IPS-18c (cell line): ENCODE measurements around the gene ANO1.

Source experiments
- H3K4me3 ChIP-seq: 2 replicates; pipeline ENCODE4 v1.7.0; 2013; ENCODE audit warnings: low read depth, mild to moderate bottlenecking, low read length, moderate library complexity; ENCODE audit not compliant: insufficient read depth
- H3K9me3 ChIP-seq: one replicate; pipeline ENCODE4 v1.6.1; 2013; ENCODE audit warnings: mild to moderate bottlenecking, low read length, moderate library complexity; ENCODE audit not compliant: control insufficient read depth, insufficient read depth

The ANO1 gene

DNA sequence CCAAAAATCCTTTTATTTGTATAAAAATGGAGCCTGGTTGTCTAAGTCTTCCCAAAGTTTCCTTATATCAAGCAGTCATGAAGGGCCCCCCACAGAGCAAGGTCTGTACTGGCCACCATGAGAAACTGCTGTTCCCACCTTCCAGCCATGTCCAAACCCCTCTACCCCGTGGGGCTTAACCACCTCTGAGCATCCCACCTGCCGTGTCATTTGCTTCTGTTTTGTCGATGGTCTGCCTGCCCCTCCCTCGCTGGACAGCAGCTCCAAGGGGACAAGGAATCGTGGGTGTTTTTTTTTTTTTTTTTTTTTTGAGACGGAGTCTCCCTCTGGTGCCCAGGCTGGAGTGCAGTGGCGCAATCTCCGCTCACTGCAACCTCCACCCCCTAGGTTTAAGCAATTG is 11.1 kb upstream of the ANO1 start:
- Histone ChIP-seq H3K4me3 (no peak overlapping the region), H3K9me3 (no peaks in the 10 kb centered on the region)

- Histone ChIP-seq H3K9me3 (no peaks in the 10 kb centered on the region), H3K4me3 (no peak overlapping the region)
Measured at GRCh38 chr11:70067591-70068341, 10.4 kb upstream of the ANO1 start.

- no peak overlapping the region for H3K4me3 ChIP-seq
- H3K9me3 ChIP-seq = no peaks in the 10 kb centered on the region
Measured at GRCh38 chr11:70068345-70068744, 9.8 kb upstream of the ANO1 start.

DNA sequence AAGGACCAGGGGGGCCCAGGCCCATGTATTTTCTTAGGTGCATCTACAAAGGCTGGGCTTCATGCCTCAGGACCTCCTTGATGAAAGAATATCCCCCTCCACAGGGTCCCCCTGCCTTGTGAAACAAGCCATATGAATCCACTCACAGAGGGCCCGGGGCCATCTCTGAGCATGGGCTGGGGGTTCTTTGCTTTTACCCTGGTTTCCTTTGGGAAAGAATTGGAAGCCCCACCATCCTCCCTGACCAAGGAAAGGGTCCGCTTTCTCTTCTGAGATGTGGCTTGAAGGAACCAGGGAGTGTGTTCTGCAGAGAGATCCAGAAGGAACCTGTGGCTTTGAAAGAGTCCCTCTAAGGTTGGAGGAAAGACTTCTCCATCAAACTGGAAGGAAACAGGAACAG is 9.2 kb upstream of the ANO1 start:
- no peak overlapping the region for H3K4me3 ChIP-seq
- no peaks in the 10 kb centered on the region for H3K9me3 ChIP-seq

DNA sequence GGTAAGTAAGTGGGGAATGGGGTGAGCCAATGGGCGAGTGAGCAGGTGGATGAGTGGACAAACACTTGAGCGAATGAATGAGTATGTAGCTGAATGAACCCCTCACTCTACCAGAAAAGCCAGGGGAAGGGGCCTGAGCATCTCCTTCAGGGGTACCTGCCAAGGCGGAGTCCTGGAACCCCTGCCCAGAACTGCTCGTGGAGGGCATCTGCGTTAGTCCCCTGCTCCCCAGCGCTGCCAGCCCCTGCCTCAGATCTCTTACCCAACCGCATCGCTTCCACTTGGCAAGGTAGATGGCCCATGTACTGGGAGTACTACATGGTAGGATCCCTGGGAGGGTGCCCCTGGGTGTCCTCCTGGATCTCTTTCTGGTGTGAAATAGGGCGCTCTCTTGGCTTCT is 7.4 kb upstream of the ANO1 start:
- H3K4me3 ChIP-seq = no peak overlapping the region
- no peaks in the 10 kb centered on the region for H3K9me3 ChIP-seq

GRCh38 chr11:70071996-70072395 is 6.1 kb upstream of the ANO1 start:
- H3K4me3 ChIP-seq = no peak overlapping the region

GRCh38 chr11:70072461-70072860 is 5.7 kb upstream of the ANO1 start:
- Histone ChIP-seq H3K4me3 (no peak overlapping the region), H3K9me3 (no peaks in the 10 kb centered on the region)

More at GRCh38 chr11:70071996-70072395, 6.1 kb upstream of the ANO1 start:
- no peaks in the 10 kb centered on the region for H3K9me3 ChIP-seq

DNA sequence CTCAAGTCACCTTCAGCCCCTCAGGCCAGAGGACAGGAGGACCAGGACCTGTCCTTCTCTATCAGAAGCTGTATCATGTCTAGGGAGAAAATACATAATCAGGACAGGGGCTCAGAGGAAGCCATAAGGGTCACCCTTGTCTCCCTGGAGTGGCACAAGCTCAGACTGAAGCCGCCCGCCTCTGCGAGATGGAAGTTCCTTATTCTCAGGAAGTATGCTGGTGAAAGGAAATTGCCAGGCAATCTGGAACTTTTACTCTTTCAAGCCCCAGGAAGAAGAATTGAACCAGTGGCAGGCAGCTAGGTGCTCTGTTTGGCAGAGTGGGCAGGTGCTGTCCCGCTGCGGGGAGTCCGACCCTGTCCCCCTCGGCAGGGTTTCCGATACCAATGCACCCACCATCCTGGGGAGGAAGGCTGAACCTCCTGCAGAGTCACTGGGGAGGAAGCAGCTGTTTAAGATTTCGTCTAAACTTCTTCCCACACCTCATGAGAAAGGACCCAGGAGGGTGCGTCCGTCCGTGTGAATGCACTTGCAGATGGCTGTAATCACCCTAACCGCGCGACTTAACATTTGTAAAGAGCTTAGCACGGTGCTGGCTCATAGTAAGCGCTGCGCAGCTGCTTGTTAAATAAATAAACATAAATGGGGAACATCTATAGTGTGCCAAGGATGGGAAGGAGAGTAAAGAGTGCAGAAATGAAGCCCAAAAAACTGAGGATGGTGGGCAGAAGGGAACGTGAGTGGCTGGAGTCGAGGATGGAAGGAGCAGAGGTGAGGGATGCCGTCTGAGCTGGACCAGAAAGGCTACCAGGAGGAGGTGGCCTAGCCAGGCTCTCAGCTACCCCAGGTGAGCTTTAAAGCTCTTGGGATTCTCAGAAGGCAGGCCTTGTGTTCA is 5.0 kb upstream of the ANO1 start:
- H3K4me3 ChIP-seq = no peak overlapping the region
- H3K9me3 ChIP-seq = no peaks in the 10 kb centered on the region

DNA sequence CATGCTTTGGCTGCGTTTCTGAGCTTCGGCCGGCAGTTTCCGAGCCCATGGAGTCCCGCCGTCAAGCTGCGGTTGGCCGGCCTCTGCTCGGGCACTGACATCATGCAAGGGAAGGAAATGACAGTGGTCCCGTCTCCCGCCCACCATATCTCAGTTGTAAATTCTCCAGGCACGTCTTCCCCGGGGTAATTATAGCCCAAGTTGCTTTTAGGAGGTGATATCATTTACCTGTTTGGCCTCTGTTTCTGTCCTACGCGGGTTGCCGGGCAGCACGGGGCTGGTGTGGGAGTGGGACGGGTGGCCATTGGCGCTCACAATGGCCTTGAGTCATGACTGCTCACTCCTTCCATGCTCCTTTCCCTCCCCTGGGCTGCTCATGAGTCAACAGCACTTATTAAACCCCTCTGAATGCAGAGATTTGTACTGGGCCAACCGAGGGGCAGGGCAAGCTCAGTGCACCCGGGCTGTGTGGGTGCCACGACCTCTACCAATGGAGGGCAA is 4.2 kb upstream of the ANO1 start:
- no peaks in the 10 kb centered on the region for H3K9me3 ChIP-seq
- H3K4me3 ChIP-seq = no peak overlapping the region

DNA sequence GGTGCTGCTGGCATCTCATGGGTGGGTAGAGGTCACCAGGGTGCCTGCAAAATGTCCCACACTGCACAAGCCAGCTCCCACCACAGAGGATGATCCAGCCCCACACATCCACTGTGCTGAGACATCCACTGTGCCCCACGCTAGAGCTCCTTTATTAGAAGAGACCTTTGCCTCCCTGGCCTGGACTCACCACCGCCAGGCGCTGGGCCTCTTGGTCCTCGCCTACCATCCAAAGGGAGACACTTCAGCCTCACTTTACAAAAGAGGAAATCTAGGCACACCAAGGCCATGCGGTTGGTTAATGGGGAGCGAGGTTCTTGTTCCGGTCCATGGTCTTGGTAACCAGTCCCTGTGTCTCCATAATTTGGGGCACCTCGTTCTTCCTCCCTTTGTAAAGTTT is 3.4 kb upstream of the ANO1 start:
- H3K4me3 ChIP-seq = no peak overlapping the region
- no peaks in the 10 kb centered on the region for H3K9me3 ChIP-seq

GRCh38 chr11:70075836-70076235 is 2.3 kb upstream of the ANO1 start:
- Histone ChIP-seq H3K4me3 (no peak overlapping the region), H3K9me3 (no peaks in the 10 kb centered on the region)

DNA sequence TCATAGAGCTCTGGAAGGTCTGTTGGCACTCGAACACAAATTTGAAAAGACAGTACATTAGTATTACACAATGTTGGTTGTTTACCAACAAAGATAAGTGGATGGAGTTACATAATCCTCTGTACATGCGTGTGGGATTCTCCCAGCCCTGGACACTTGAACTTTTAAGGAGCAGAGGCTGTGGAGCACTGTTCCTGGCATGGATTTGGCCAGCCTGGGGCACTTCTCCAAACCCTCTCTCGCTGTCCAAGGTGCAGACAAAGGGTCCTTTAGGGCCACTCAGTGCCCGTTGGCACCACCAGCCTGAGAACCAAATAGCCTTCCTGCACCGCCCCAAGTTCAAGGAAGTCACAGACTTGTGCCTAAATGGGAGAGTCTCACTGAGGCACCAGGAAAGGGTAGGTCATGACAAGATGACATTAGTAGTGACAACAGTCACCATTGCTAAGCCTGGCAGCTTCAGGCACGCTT is 1.6 kb upstream of the ANO1 start:
- no peak overlapping the region for H3K4me3 ChIP-seq
- no peaks in the 10 kb centered on the region for H3K9me3 ChIP-seq

GRCh38 chr11:70077411-70078094 is 564 bp upstream of the ANO1 start:
- no peaks in the 10 kb centered on the region for H3K9me3 ChIP-seq
- H3K4me3 ChIP-seq = peak overlapping the region; percentile 9; the same call in 1 of the 2 replicates

- Histone ChIP-seq H3K4me3 (no peak overlapping the region), H3K9me3 (no peaks in the 10 kb centered on the region)
Measured at GRCh38 chr11:70078781-70079616, 882 bp downstream of the ANO1 start.

- Histone ChIP-seq H3K9me3 (no peaks in the 10 kb centered on the region), H3K4me3 (no peak overlapping the region)
Measured at GRCh38 chr11:70079691-70080090, 1.6 kb downstream of the ANO1 start.

DNA sequence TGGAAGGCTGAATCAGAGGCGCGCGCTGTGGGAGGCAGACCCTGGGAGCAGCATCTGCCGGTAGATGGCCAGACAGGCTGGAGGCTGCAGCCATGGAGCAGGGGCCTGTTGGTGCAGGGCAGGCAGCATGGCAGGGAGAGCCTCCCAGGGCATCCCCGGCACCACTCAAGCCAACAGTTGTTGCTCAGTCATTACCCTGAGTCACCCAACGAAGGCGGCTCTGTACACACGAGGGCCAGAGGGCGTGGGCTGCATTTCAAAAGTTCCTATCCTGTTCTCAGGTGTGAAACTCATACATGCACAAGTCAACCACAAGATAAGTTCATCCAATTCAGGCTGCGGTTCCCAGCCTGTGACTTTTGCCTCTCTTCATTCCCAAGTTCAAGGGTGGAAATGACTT is 2.6 kb downstream of the ANO1 start:
- no peak overlapping the region for H3K4me3 ChIP-seq
- H3K9me3 ChIP-seq = no peaks in the 10 kb centered on the region

GRCh38 chr11:70082829-70083228 is 4.7 kb downstream of the ANO1 start:
- Histone ChIP-seq H3K9me3 (no peaks in the 10 kb centered on the region), H3K4me3 (no peak overlapping the region)
